HepG2 (cell line): Measurements from ENCODE around the gene GNAI2. TPM values are rescaled to one million over a fixed set of nuclear protein-coding genes. Genes with fewer than 3 reads are reported as not detected.
A peak's percentile ranks its signal among the peaks of the same experiment; 100 is the strongest.

Source experiments
- AHR ChIP-seq: IDR thresholded peaks from 2 replicates; pipeline ENCODE4 v1.6.1; 2018; ENCODE audit warnings: missing genetic modification reagents, missing compliant biosample characterization
- CBX5 ChIP-seq: sonication (generic); formaldehyde crosslinking; IDR thresholded peaks from 2 replicates; pipeline ENCODE4 v1.4.0; 2020; ENCODE audit warnings: missing genetic modification reagents, borderline replicate concordance
- CCAR2 ChIP-seq: fragments of 200-400 bp; formaldehyde crosslinking; optimal IDR thresholded peaks from 2 replicates; pipeline ENCODE3; 2018; ENCODE audit warnings: low read depth, mild to moderate bottlenecking, low read length, moderate library complexity
- IKZF4 ChIP-seq: sonication (generic); formaldehyde crosslinking; IDR thresholded peaks from 2 replicates; pipeline ENCODE4 v1.5.1; 2020; ENCODE audit warnings: borderline replicate concordance, mild to moderate bottlenecking, low read depth, missing genetic modification reagents; ENCODE audit errors: not compliant biosample characterization
- IRX3 ChIP-seq: sonication (generic); formaldehyde crosslinking; IDR thresholded peaks from 2 replicates; pipeline ENCODE4 v1.8.1; 2023; ENCODE audit warnings: mild to moderate bottlenecking, low read depth, missing genetic modification reagents, borderline replicate concordance
- JUNB ChIP-seq: sonication (generic); formaldehyde crosslinking; IDR thresholded peaks from 2 replicates; pipeline ENCODE4 v1.8.0; 2022; ENCODE audit warnings: missing genetic modification reagents, mild to moderate bottlenecking, borderline replicate concordance
- KDM4B ChIP-seq: sonication (generic); formaldehyde crosslinking; IDR thresholded peaks from 2 replicates; pipeline ENCODE4 v1.4.0; 2020; ENCODE audit warnings: missing genetic modification reagents
- MAFK ChIP-seq, 2 experiments: IDR thresholded peaks in 1 of 2; conservative IDR thresholded peaks in 1 of 2; 2 replicates each; pipeline ENCODE4 v1.6.1; 2011; ENCODE audit warnings: improper control_type of control experiment in 2 of 2, low read length in 2 of 2
- MTF1 ChIP-seq: sonication (generic); formaldehyde crosslinking; IDR thresholded peaks from 2 replicates; pipeline ENCODE4 v1.5.0; 2020; ENCODE audit warnings: missing genetic modification reagents
- RNF2 ChIP-seq: fragments of 450-650 bp; conservative IDR thresholded peaks from 2 replicates; pipeline ENCODE4 v1.6.1; 2016; ENCODE audit warnings: low read depth
- RXRA ChIP-seq: sonication (generic); formaldehyde crosslinking; IDR thresholded peaks from 2 replicates; pipeline ENCODE4 v1.5.1; 2020; ENCODE audit warnings: missing genetic modification reagents
- SIX1 ChIP-seq: sonication (generic); formaldehyde crosslinking; IDR thresholded peaks from 2 replicates; pipeline ENCODE4 v1.4.0; 2020; ENCODE audit warnings: missing genetic modification reagents, borderline replicate concordance
- SMAD9 ChIP-seq: sonication (generic); formaldehyde crosslinking; IDR thresholded peaks from 2 replicates; pipeline ENCODE4 v1.5.1; 2020; ENCODE audit warnings: mild to moderate bottlenecking, missing genetic modification reagents
- SNAPC2 ChIP-seq: sonication (generic); formaldehyde crosslinking; IDR thresholded peaks from 2 replicates; pipeline ENCODE4 v1.8.1; 2022; ENCODE audit warnings: mild to moderate bottlenecking, missing genetic modification reagents
- ZFYVE20 ChIP-seq: sonication (generic); formaldehyde crosslinking; IDR thresholded peaks from 2 replicates; pipeline ENCODE4 v1.8.0; 2023; ENCODE audit warnings: low read depth, mild to moderate bottlenecking, moderate library complexity, missing genetic modification reagents, borderline replicate concordance
- ZNF143 ChIP-seq: sonication (generic); formaldehyde crosslinking; IDR thresholded peaks from 2 replicates; pipeline ENCODE4 v1.4.0; 2020; ENCODE audit warnings: missing genetic modification reagents
- ZNF235 ChIP-seq: sonication (generic); formaldehyde crosslinking; IDR thresholded peaks from 2 replicates; pipeline ENCODE4 v1.8.1; 2023; ENCODE audit warnings: mild to moderate bottlenecking, missing genetic modification reagents, borderline replicate concordance
- ZNF343 ChIP-seq: sonication (generic); formaldehyde crosslinking; IDR thresholded peaks from 2 replicates; pipeline ENCODE4 v1.4.0; 2020; ENCODE audit warnings: mild to moderate bottlenecking, missing genetic modification reagents
- ZNF567 ChIP-seq: sonication (generic); formaldehyde crosslinking; IDR thresholded peaks from 2 replicates; pipeline ENCODE4 v1.8.1; 2023; ENCODE audit warnings: mild to moderate bottlenecking, missing genetic modification reagents, borderline replicate concordance
- ZNF773 ChIP-seq: sonication (generic); formaldehyde crosslinking; IDR thresholded peaks from 2 replicates; pipeline ENCODE4 v1.4.0; 2020; ENCODE audit warnings: missing genetic modification reagents, borderline replicate concordance
- ZZZ3 ChIP-seq: sonication (generic); formaldehyde crosslinking; IDR thresholded peaks from 2 replicates; pipeline ENCODE4 v1.4.0; 2020; ENCODE audit warnings: missing genetic modification reagents, mild to moderate bottlenecking, borderline replicate concordance
- polyA plus RNA-seq, 8 experiments: library from polyadenylated mRNA; depleted of rRNA in 3 of 8; stranded (reverse) in 7 of 8; unstranded in 1 of 8; fragments of >200 nt; fragmentation: Illumina TruSeq in 4 of 8; extraction: Trizol in 4 of 8; gene quantifications; 2 replicates each; pipeline versions ENCODE4 v1.2.1 to v1.2.3, GENCODE V29; 2011 to 2016; ENCODE audit warnings: low read depth in 4 of 8, missing spikeins in 1 of 8, mixed read lengths in 1 of 8; ENCODE audit not compliant: insufficient read depth in 1 of 8
- total RNA-seq, 5 experiments: library from RNA; depleted of rRNA; stranded (reverse); fragments of >200 nt; fragmentation: Illumina TruSeq; extraction: Trizol; gene quantifications; 2 replicates each; pipeline ENCODE4 v1.2.3, GENCODE V29; 2016; ENCODE audit warnings: low read depth in 1 of 5
- TF ChIP-seq, protein P1 (sequence below): sonication (generic); formaldehyde crosslinking; conservative IDR thresholded peaks from 2 replicates; pipeline ENCODE4 v1.4.0; 2020; ENCODE audit warnings: missing genetic modification reagents
- TF ChIP-seq, protein P2 (sequence below): sonication (generic); formaldehyde crosslinking; IDR thresholded peaks from 2 replicates; pipeline ENCODE4 v1.8.1; 2022; ENCODE audit warnings: mild to moderate bottlenecking, missing genetic modification reagents
- TF ChIP-seq, protein P3 (sequence below): IDR thresholded peaks from 2 replicates; pipeline ENCODE4 v1.6.1; 2018; ENCODE audit warnings: missing genetic modification reagents
- TF ChIP-seq, protein P4 (sequence below): sonication (generic); formaldehyde crosslinking; IDR thresholded peaks from 2 replicates; pipeline ENCODE4 v1.4.0; 2020; ENCODE audit warnings: missing genetic modification reagents, borderline replicate concordance

The GNAI2 gene
- total and polyA plus RNA-seq, 2 of the 13 experiments (the other 11 are each of a cell fraction or from before 2014, with no cell fraction given) = 51.1 to 66.2 TPM

DNA sequence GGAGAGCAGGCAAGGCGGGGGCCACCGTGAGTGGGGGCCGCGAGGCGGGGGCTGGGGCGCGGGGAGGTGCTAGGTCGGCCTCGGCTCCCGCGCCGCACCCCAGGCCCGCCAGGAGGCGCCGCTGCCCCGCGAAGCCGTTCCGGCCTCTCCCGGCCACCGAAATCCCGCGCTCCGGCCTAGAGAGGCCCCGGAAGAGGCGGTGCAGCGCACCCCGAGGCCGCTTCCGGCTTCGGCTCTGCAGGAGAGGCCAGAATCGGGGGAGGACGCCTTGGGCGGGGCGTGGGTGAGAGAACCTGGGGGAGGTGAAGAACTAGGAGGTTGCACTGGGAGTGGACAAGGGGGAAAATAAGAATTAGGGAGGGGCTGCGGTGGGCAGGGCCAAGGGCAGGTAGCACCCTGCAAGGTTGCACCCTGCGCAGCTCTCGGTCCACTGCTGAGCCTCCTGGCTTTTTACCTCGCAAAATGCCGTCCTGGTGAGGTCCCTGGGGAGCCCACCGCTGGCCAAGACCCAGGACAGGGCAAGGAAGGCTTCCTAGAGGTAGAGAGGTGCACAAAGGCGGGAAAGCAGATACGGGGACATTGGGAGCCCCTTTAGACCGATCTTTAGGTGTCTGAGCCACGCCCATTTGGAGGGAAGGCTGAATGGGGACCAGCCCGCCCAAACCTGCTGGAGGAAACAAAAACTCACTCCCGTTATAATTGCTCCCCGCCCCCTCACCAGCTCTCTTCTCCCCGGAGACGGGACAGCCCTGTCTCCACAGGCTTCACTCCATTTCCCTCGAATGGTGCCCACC is 8.4 kb upstream of the GNAI2 start (continued):
- TF ChIP-seq, protein P1, sequence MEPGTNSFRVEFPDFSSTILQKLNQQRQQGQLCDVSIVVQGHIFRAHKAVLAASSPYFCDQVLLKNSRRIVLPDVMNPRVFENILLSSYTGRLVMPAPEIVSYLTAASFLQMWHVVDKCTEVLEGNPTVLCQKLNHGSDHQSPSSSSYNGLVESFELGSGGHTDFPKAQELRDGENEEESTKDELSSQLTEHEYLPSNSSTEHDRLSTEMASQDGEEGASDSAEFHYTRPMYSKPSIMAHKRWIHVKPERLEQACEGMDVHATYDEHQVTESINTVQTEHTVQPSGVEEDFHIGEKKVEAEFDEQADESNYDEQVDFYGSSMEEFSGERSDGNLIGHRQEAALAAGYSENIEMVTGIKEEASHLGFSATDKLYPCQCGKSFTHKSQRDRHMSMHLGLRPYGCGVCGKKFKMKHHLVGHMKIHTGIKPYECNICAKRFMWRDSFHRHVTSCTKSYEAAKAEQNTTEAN (CRISPR knock-in tag) = 0 out of 2 replicates have a peak, but pooled peaks have one; percentile 29
- no peak for TF ChIP-seq AHR (CRISPR knock-in tag)
- TF ChIP-seq CCAR2 = no peak
- no peak; the same call in 1 of the 2 replicates for TF ChIP-seq ZNF235 (CRISPR knock-in tag)
- TF ChIP-seq ZFYVE20 (CRISPR knock-in tag) = no peak
- no peak for TF ChIP-seq IRX3 (CRISPR knock-in tag)
- TF ChIP-seq RXRA (CRISPR knock-in tag) = no peak; the same call in 1 of the 2 replicates
- no peak for TF ChIP-seq SMAD9
- no peak for TF ChIP-seq CBX5
- TF ChIP-seq MTF1 (CRISPR knock-in tag) = no peak
- TF ChIP-seq ZNF343 = 0 out of 2 replicates have a peak, but pooled peaks have one; percentile 49
- TF ChIP-seq SIX1 = 0 out of 2 replicates have a peak, but pooled peaks have one; percentile 12
- TF ChIP-seq, protein P2, sequence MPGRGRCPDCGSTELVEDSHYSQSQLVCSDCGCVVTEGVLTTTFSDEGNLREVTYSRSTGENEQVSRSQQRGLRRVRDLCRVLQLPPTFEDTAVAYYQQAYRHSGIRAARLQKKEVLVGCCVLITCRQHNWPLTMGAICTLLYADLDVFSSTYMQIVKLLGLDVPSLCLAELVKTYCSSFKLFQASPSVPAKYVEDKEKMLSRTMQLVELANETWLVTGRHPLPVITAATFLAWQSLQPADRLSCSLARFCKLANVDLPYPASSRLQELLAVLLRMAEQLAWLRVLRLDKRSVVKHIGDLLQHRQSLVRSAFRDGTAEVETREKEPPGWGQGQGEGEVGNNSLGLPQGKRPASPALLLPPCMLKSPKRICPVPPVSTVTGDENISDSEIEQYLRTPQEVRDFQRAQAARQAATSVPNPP (CRISPR knock-in tag) = no peak
- peak; percentile 54 for TF ChIP-seq ZNF143
- TF ChIP-seq SNAPC2 (CRISPR knock-in tag) = no peak
- no peak for TF ChIP-seq MAFK (conservative IDR thresholded peaks at IDR 0.05 in 1 of 2, IDR thresholded peaks at IDR 0.05 in 1 of 2; ENCODE audit: low read length in 2 of 2)
- TF ChIP-seq KDM4B = 0 out of 2 replicates have a peak, but pooled peaks have one; percentile 41
- TF ChIP-seq, protein P3, sequence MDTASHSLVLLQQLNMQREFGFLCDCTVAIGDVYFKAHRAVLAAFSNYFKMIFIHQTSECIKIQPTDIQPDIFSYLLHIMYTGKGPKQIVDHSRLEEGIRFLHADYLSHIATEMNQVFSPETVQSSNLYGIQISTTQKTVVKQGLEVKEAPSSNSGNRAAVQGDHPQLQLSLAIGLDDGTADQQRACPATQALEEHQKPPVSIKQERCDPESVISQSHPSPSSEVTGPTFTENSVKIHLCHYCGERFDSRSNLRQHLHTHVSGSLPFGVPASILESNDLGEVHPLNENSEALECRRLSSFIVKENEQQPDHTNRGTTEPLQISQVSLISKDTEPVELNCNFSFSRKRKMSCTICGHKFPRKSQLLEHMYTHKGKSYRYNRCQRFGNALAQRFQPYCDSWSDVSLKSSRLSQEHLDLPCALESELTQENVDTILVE (CRISPR knock-in tag) = peak; percentile 92
- peak; percentile 70 for TF ChIP-seq ZNF567
- TF ChIP-seq IKZF4 (CRISPR knock-in tag) = no peak
- TF ChIP-seq, protein P4, sequence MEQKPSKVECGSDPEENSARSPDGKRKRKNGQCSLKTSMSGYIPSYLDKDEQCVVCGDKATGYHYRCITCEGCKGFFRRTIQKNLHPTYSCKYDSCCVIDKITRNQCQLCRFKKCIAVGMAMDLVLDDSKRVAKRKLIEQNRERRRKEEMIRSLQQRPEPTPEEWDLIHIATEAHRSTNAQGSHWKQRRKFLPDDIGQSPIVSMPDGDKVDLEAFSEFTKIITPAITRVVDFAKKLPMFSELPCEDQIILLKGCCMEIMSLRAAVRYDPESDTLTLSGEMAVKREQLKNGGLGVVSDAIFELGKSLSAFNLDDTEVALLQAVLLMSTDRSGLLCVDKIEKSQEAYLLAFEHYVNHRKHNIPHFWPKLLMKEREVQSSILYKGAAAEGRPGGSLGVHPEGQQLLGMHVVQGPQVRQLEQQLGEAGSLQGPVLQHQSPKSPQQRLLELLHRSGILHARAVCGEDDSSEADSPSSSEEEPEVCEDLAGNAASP (CRISPR knock-in tag) = peak; percentile 69; the same call in 1 of the 2 replicates
- TF ChIP-seq ZZZ3 (CRISPR knock-in tag) = peak; percentile 42; the same call in 1 of the 2 replicates
- no peak for TF ChIP-seq JUNB (CRISPR knock-in tag)
- no peak for TF ChIP-seq RNF2
- TF ChIP-seq ZNF773 (CRISPR knock-in tag) = no peak
